Femur (tissue), 1 donor: ENCODE results near the gene CCDC85A.
"Not testable (repeated sequence)": the region's sequence is repeated elsewhere in the genome, so short reads cannot be mapped to it uniquely, and the experiment has no call there.

ENCODE experiments used
- DNase-seq: peaks from one replicate; pipeline ENCODE4 v3.0.0-alpha.2; 2017

Gene CCDC85A

GRCh38 chr2:56183643-56184499 is at the start of gene CCDC85A:
Gene CCDC85A, plus strand, starts transcription at chr2:56183990. Its CDS starts 635 bp downstream, at chr2:56184625.
- DNase-seq = peak; percentile 93

- DNase-seq = no peak
Measured at GRCh38 chr2:56134861-56135260, 48.9 kb upstream of the CCDC85A start.

- DNase-seq = not testable (repeated sequence)
Measured at GRCh38 chr2:56142497-56143061, 41.2 kb upstream of the CCDC85A start.

GRCh38 chr2:56147907-56148306 is 35.9 kb upstream of the CCDC85A start:
- DNase-seq = no peak

- DNase-seq = no peak
Measured at GRCh38 chr2:56148825-56149224, 35.0 kb upstream of the CCDC85A start.

GRCh38 chr2:56151841-56152240 is 31.9 kb upstream of the CCDC85A start:
- no peak for DNase-seq

GRCh38 chr2:56155188-56155587 is 28.6 kb upstream of the CCDC85A start:
- DNase-seq = no peak

- DNase-seq = not testable (repeated sequence)
Measured at GRCh38 chr2:56159875-56160274, 23.9 kb upstream of the CCDC85A start.

- no peak for DNase-seq
Measured at GRCh38 chr2:56167616-56168562, 15.9 kb upstream of the CCDC85A start.

- DNase-seq = no peak
Measured at GRCh38 chr2:56169521-56169920, 14.3 kb upstream of the CCDC85A start.

GRCh38 chr2:56170504-56170903 is 13.3 kb upstream of the CCDC85A start:
- DNase-seq = no peak

GRCh38 chr2:56170988-56171387 is 12.8 kb upstream of the CCDC85A start:
- no peak for DNase-seq

- no peak for DNase-seq
Measured at GRCh38 chr2:56175779-56176178, 8.0 kb upstream of the CCDC85A start.

GRCh38 chr2:56177420-56178220 is 6.2 kb upstream of the CCDC85A start:
- DNase-seq = no peak

- no peak for DNase-seq
Measured at GRCh38 chr2:56179931-56180330, 3.9 kb upstream of the CCDC85A start.

GRCh38 chr2:56182420-56182819 is 1.4 kb upstream of the CCDC85A start:
- DNase-seq = no peak

GRCh38 chr2:56184500-56185011 is 766 bp downstream of the CCDC85A start:
- DNase-seq = peak; percentile 40

GRCh38 chr2:56185101-56185581 is 1.4 kb downstream of the CCDC85A start:
- DNase-seq = no peak

- DNase-seq = peak; percentile 47
Measured at GRCh38 chr2:56185582-56186046, 1.8 kb downstream of the CCDC85A start.

GRCh38 chr2:56191617-56192016 is 7.8 kb downstream of the CCDC85A start:
- DNase-seq = no peak

- DNase-seq = no peak
Measured at GRCh38 chr2:56192664-56193305, 9.0 kb downstream of the CCDC85A start.
